HEK293 (cell line): ENCODE results near the gene UBALD2.
"Not testable (repeated sequence)": the region's sequence is repeated elsewhere in the genome, so short reads cannot be mapped to it uniquely, and the experiment has no call there.

Source experiments
- CTCF ChIP-seq: fragments of 450-650 bp; formaldehyde crosslinking; IDR thresholded peaks from 2 replicates; pipeline ENCODE4 v1.5.1; 2016; ENCODE audit warnings: missing biosample characterization, missing genetic modification characterization
- KLF16 ChIP-seq: fragments of 450-650 bp; formaldehyde crosslinking; IDR thresholded peaks from 2 replicates; pipeline ENCODE4 v1.5.1; 2017; ENCODE audit warnings: missing biosample characterization, missing genetic modification characterization
- PRDM10 ChIP-seq: fragments of 450-650 bp; formaldehyde crosslinking; IDR thresholded peaks from 2 replicates; pipeline ENCODE4 v1.5.1; 2016; ENCODE audit warnings: missing biosample characterization, missing genetic modification characterization
- SETDB1 ChIP-seq: IDR thresholded peaks from one replicate; pipeline ENCODE4 v1.6.1; 2017; ENCODE audit warnings: mild to moderate bottlenecking, low read length, moderate library complexity, mixed read lengths; ENCODE audit not compliant: insufficient read length
- ZBTB48 ChIP-seq: fragments of 450-650 bp; formaldehyde crosslinking; IDR thresholded peaks from 2 replicates; pipeline ENCODE4 v1.5.1; 2016; ENCODE audit warnings: missing biosample characterization, missing genetic modification characterization
- ZNF398 ChIP-seq: fragments of 450-650 bp; formaldehyde crosslinking; IDR thresholded peaks from 2 replicates; pipeline ENCODE4 v1.5.1; 2017; ENCODE audit warnings: missing biosample characterization, missing genetic modification characterization
- ZNF423 ChIP-seq: fragments of 450-650 bp; formaldehyde crosslinking; IDR thresholded peaks from 2 replicates; pipeline ENCODE4 v1.5.1; 2016; ENCODE audit warnings: missing biosample characterization, missing genetic modification characterization
- ZNF521 ChIP-seq: fragments of 450-650 bp; formaldehyde crosslinking; IDR thresholded peaks from 2 replicates; pipeline ENCODE4 v1.5.1; 2017; ENCODE audit warnings: missing biosample characterization, mild to moderate bottlenecking, missing genetic modification characterization
- ZNF530 ChIP-seq: fragments of 450-650 bp; formaldehyde crosslinking; IDR thresholded peaks from 2 replicates; pipeline ENCODE4 v1.5.1; 2016; ENCODE audit warnings: low read depth, missing biosample characterization, missing genetic modification characterization
- ZNF768 ChIP-seq: fragments of 450-650 bp; formaldehyde crosslinking; IDR thresholded peaks from 2 replicates; pipeline ENCODE4 v1.5.1; 2018; ENCODE audit warnings: missing biosample characterization, mild to moderate bottlenecking, missing genetic modification characterization
- ZNF776 ChIP-seq: fragments of 450-650 bp; formaldehyde crosslinking; IDR thresholded peaks from 2 replicates; pipeline ENCODE4 v1.5.0; 2017; ENCODE audit warnings: missing biosample characterization, missing genetic modification characterization, borderline replicate concordance
- TF ChIP-seq, protein P1 (sequence below): fragments of 450-650 bp; formaldehyde crosslinking; conservative IDR thresholded peaks from 2 replicates; pipeline ENCODE4 v1.5.1; 2016; ENCODE audit warnings: low read depth, missing biosample characterization, missing genetic modification characterization

DNA sequence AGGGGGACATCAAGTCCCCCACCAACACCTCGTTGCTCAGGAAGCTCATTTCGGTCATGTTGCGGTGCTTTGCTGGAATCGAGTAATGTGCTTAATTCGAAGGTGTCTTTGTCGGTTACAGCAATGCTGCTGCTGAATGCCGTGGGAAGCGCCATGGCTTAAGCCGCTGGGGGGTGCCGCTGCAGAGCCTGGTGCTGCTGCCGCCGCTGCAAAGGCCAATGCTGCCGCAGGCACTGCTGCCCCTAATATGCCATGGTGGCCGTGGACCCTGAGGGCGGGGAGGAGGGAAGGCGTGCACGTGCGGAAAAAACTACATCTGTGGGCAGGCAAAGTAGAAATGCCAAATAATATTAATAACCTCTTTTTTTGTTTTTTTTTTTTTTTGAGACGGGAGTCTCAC lies 38.4 kb upstream of the UBALD2 start:
- not testable (repeated sequence) for TF ChIP-seq ZNF521; ZNF398; ZNF423; ZNF530 (tag by site-specific recombination); ZBTB48 (tag by site-specific recombination); CTCF (tag by site-specific recombination); ZNF776 (tag by site-specific recombination); PRDM10; ZNF768 (tag by site-specific recombination); KLF16; SETDB1
- TF ChIP-seq, protein P1, sequence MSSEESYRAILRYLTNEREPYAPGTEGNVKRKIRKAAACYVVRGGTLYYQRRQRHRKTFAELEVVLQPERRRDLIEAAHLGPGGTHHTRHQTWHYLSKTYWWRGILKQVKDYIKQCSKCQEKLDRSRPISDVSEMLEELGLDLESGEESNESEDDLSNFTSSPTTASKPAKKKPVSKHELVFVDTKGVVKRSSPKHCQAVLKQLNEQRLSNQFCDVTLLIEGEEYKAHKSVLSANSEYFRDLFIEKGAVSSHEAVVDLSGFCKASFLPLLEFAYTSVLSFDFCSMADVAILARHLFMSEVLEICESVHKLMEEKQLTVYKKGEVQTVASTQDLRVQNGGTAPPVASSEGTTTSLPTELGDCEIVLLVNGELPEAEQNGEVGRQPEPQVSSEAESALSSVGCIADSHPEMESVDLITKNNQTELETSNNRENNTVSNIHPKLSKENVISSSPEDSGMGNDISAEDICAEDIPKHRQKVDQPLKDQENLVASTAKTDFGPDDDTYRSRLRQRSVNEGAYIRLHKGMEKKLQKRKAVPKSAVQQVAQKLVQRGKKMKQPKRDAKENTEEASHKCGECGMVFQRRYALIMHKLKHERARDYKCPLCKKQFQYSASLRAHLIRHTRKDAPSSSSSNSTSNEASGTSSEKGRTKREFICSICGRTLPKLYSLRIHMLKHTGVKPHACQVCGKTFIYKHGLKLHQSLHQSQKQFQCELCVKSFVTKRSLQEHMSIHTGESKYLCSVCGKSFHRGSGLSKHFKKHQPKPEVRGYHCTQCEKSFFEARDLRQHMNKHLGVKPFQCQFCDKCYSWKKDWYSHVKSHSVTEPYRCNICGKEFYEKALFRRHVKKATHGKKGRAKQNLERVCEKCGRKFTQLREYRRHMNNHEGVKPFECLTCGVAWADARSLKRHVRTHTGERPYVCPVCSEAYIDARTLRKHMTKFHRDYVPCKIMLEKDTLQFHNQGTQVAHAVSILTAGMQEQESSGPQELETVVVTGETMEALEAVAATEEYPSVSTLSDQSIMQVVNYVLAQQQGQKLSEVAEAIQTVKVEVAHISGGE, result not testable (repeated sequence)
